HepG2 (cell line): Measurements from ENCODE around the gene CXXC5. TPM values are rescaled to one million over a fixed set of nuclear protein-coding genes. Genes with fewer than 3 reads are reported as not detected.
A peak's percentile ranks its signal among the peaks of the same experiment; 100 is the strongest.

Source experiments
- DNMT3B ChIP-seq: conservative IDR thresholded peaks from 2 replicates; pipeline ENCODE4 v1.6.1; 2016; ENCODE audit warnings: missing biosample characterization, control low read depth
- EHMT2 ChIP-seq: fragments of 200-600 bp; sonication (generic); IDR thresholded peaks from 2 replicates; pipeline ENCODE4 v1.7.0; 2017; ENCODE audit warnings: antibody characterized with exemption, low read depth, low read length, borderline replicate concordance
- GPN1 ChIP-seq: sonication (generic); formaldehyde crosslinking; IDR thresholded peaks from 2 replicates; pipeline ENCODE4 v1.5.1; 2020; ENCODE audit warnings: missing genetic modification reagents, borderline replicate concordance
- HIVEP1 ChIP-seq: sonication (generic); formaldehyde crosslinking; IDR thresholded peaks from 2 replicates; pipeline ENCODE4 v1.4.0; 2020; ENCODE audit warnings: mild to moderate bottlenecking, missing genetic modification reagents
- HMGA1 ChIP-seq: sonication (generic); formaldehyde crosslinking; conservative IDR thresholded peaks from 2 replicates; pipeline ENCODE4 v1.4.0; 2020; ENCODE audit warnings: missing genetic modification reagents
- IKZF1 ChIP-seq: fragments of 450-650 bp; IDR thresholded peaks from 2 replicates; pipeline ENCODE4 v1.7.1; 2016
- ISX ChIP-seq: sonication (generic); formaldehyde crosslinking; conservative IDR thresholded peaks from 2 replicates; pipeline ENCODE4 v1.5.0; 2020; ENCODE audit warnings: missing genetic modification reagents
- MED13 ChIP-seq: sonication (generic); formaldehyde crosslinking; IDR thresholded peaks from 2 replicates; pipeline ENCODE4 v1.5.0; 2020; ENCODE audit warnings: missing genetic modification reagents
- NR2F1 ChIP-seq, 2 experiments: fragments of 450-650 bp in 1 of 2; formaldehyde crosslinking in 1 of 2; IDR thresholded peaks; 2 replicates each; pipeline versions ENCODE4 v1.5.0 to v1.6.1; 2016 to 2020; ENCODE audit warnings: mild to moderate bottlenecking in 1 of 2, missing compliant biosample characterization in 1 of 2, missing genetic modification reagents in 1 of 2, moderate library complexity in 1 of 2
- PHB2 ChIP-seq: fragments of 450-650 bp; IDR thresholded peaks from 2 replicates; pipeline ENCODE4 v1.6.1; 2018; ENCODE audit not compliant: partially characterized antibody
- PLRG1 ChIP-seq: fragments of 450-650 bp; conservative IDR thresholded peaks from 2 replicates; pipeline ENCODE4 v1.6.1; 2016
- RFX3 ChIP-seq: IDR thresholded peaks from 2 replicates; pipeline ENCODE4 v1.6.1; 2016; ENCODE audit warnings: missing biosample characterization, missing genetic modification reagents
- RFX5 ChIP-seq: IDR thresholded peaks from 2 replicates; pipeline ENCODE4 v1.6.1; 2011; ENCODE audit warnings: low read depth, low read length, improper control_type of control experiment
- RFXANK ChIP-seq: IDR thresholded peaks from 2 replicates; pipeline ENCODE4 v1.6.1; 2016
- TEAD3 ChIP-seq: optimal IDR thresholded peaks from 2 replicates; pipeline ENCODE3; 2016; ENCODE audit warnings: borderline replicate concordance
- YEATS4 ChIP-seq: sonication (generic); formaldehyde crosslinking; IDR thresholded peaks from 2 replicates; pipeline ENCODE4 v1.4.0; 2020; ENCODE audit warnings: missing genetic modification reagents, borderline replicate concordance
- ZMAT5 ChIP-seq: sonication (generic); formaldehyde crosslinking; IDR thresholded peaks from 2 replicates; pipeline ENCODE4 v1.5.0; 2020; ENCODE audit warnings: mild to moderate bottlenecking, low read depth, missing genetic modification reagents, borderline replicate concordance
- ZNF460 ChIP-seq: sonication (generic); formaldehyde crosslinking; IDR thresholded peaks from 2 replicates; pipeline ENCODE4 v1.5.1; 2020; ENCODE audit warnings: missing genetic modification reagents, mild to moderate bottlenecking, borderline replicate concordance
- ZNF547 ChIP-seq: sonication (generic); formaldehyde crosslinking; IDR thresholded peaks from 2 replicates; pipeline ENCODE4 v1.5.1; 2020; ENCODE audit warnings: mild to moderate bottlenecking, missing genetic modification reagents
- ZNF556 ChIP-seq: sonication (generic); formaldehyde crosslinking; IDR thresholded peaks from 2 replicates; pipeline ENCODE4 v1.4.0; 2020; ENCODE audit warnings: mild to moderate bottlenecking, missing genetic modification reagents, borderline replicate concordance
- ZNF572 ChIP-seq: sonication (generic); formaldehyde crosslinking; IDR thresholded peaks from 2 replicates; pipeline ENCODE4 v1.5.1; 2020; ENCODE audit warnings: mild to moderate bottlenecking, missing genetic modification reagents
- ZNF615 ChIP-seq: sonication (generic); formaldehyde crosslinking; IDR thresholded peaks from 2 replicates; pipeline ENCODE4 v1.5.0; 2020; ENCODE audit warnings: mild to moderate bottlenecking, missing genetic modification reagents, borderline replicate concordance
- ZNF691 ChIP-seq: sonication (generic); formaldehyde crosslinking; IDR thresholded peaks from 2 replicates; pipeline ENCODE4 v1.4.0; 2020; ENCODE audit warnings: missing genetic modification reagents, low read depth, mild to moderate bottlenecking, borderline replicate concordance
- ZNF781 ChIP-seq: sonication (generic); formaldehyde crosslinking; IDR thresholded peaks from 2 replicates; pipeline ENCODE4 v1.5.1; 2020; ENCODE audit warnings: borderline replicate concordance, mild to moderate bottlenecking, missing genetic modification reagents; ENCODE audit errors: not compliant biosample characterization
- ZXDC ChIP-seq: sonication (generic); formaldehyde crosslinking; IDR thresholded peaks from 2 replicates; pipeline ENCODE4 v1.5.0; 2020; ENCODE audit warnings: mild to moderate bottlenecking, missing genetic modification reagents
- polyA plus RNA-seq, 8 experiments: library from polyadenylated mRNA; depleted of rRNA in 3 of 8; stranded (reverse) in 7 of 8; unstranded in 1 of 8; fragments of >200 nt; fragmentation: Illumina TruSeq in 4 of 8; extraction: Trizol in 4 of 8; gene quantifications; 2 replicates each; pipeline versions ENCODE4 v1.2.1 to v1.2.3, GENCODE V29; 2011 to 2016; ENCODE audit warnings: low read depth in 4 of 8, missing spikeins in 1 of 8, mixed read lengths in 1 of 8; ENCODE audit not compliant: insufficient read depth in 1 of 8
- total RNA-seq, 5 experiments: library from RNA; depleted of rRNA; stranded (reverse); fragments of >200 nt; fragmentation: Illumina TruSeq; extraction: Trizol; gene quantifications; 2 replicates each; pipeline ENCODE4 v1.2.3, GENCODE V29; 2016; ENCODE audit warnings: low read depth in 1 of 5
- TF ChIP-seq, protein P1 (sequence below): sonication (generic); formaldehyde crosslinking; IDR thresholded peaks from 2 replicates; pipeline ENCODE4 v1.5.0; 2020; ENCODE audit warnings: mild to moderate bottlenecking, missing genetic modification reagents

Gene CXXC5
- total and polyA plus RNA-seq, 2 of the 13 experiments (the other 11 are each of a cell fraction or from before 2014, with no cell fraction given) = 32.3 to 33.0 TPM

DNA sequence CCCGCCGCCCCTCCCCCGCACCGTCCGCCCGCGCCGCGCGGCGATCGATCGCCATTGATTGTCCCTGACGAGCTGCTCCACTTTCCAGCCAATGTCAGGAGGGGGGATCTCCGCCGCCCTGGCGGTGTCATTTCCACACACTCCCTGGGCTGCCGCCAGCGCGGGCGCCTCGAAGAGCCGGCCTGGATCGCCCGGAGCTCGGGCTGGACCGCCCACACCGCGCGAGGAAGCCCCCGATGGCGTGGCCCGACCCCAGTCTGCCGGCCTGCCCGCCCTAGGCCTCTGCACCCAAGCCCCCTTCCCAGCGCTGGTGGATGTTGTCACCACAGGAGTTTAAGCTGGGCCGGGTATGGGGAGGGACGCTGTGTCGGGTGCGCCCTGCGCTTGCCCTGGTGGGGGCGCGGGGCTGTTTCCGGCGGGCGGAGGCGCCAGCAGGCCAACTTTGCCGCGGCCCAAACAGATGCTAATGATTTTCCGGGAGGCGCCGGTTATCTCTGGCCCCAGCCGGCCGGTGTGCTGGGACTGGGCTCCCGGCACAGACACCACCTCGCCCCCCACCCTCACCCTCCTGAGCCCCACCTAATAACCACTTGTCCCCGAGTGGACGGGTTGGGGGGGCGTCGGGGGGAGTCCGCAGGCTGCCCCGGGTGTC is 10.6 kb upstream of the CXXC5 start (continued):
- TF ChIP-seq, protein P1, sequence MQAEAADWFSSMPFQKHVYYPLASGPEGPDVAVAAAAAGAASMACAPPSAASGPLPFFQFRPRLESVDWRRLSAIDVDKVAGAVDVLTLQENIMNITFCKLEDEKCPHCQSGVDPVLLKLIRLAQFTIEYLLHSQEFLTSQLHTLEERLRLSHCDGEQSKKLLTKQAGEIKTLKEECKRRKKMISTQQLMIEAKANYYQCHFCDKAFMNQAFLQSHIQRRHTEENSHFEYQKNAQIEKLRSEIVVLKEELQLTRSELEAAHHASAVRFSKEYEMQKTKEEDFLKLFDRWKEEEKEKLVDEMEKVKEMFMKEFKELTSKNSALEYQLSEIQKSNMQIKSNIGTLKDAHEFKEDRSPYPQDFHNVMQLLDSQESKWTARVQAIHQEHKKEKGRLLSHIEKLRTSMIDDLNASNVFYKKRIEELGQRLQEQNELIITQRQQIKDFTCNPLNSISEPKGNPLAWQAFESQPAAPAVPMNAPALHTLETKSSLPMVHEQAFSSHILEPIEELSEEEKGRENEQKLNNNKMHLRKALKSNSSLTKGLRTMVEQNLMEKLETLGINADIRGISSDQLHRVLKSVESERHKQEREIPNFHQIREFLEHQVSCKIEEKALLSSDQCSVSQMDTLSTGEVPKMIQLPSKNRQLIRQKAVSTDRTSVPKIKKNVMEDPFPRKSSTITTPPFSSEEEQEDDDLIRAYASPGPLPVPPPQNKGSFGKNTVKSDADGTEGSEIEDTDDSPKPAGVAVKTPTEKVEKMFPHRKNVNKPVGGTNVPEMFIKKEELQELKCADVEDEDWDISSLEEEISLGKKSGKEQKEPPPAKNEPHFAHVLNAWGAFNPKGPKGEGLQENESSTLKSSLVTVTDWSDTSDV = no peak
- peak; percentile 48; the same call in 1 of the 2 replicates for TF ChIP-seq HIVEP1 (CRISPR knock-in tag)
- no peak for TF ChIP-seq ZXDC (CRISPR knock-in tag)
- peak; percentile 52 for TF ChIP-seq TEAD3
- TF ChIP-seq PHB2 = no peak
- peak; percentile 73 for TF ChIP-seq YEATS4 (CRISPR knock-in tag)
- no peak for TF ChIP-seq IKZF1
- no peak for TF ChIP-seq ISX
- 0 out of 4 replicates have a peak, but pooled peaks have one; percentile 20 for TF ChIP-seq NR2F1 (CRISPR knock-in tag; IDR thresholded peaks at IDR 0.05)
- no peak for TF ChIP-seq ZNF615 (CRISPR knock-in tag)
- no peak for TF ChIP-seq RFX3
- TF ChIP-seq EHMT2 = no peak
- TF ChIP-seq RFXANK = no peak
- TF ChIP-seq ZNF556 (CRISPR knock-in tag) = no peak
- no peak for TF ChIP-seq GPN1 (CRISPR knock-in tag)
- TF ChIP-seq ZNF691 (CRISPR knock-in tag) = peak; percentile 76; the same call in 1 of the 2 replicates
- TF ChIP-seq DNMT3B = no peak
- TF ChIP-seq HMGA1 (CRISPR knock-in tag) = no peak
- no peak; the same call in 1 of the 2 replicates for TF ChIP-seq RFX5
- TF ChIP-seq ZMAT5 (CRISPR knock-in tag) = no peak
- TF ChIP-seq PLRG1 = no peak
- peak; percentile 81; the same call in 1 of the 2 replicates for TF ChIP-seq MED13 (CRISPR knock-in tag)
- TF ChIP-seq ZNF572 (CRISPR knock-in tag) = no peak
- no peak for TF ChIP-seq ZNF781
- no peak; the same call in 1 of the 2 replicates for TF ChIP-seq ZNF460 (CRISPR knock-in tag)
- no peak; the same call in 1 of the 2 replicates for TF ChIP-seq ZNF547 (CRISPR knock-in tag)
